Glutamatergic neuron (in vitro differentiated cells): ENCODE measurements around the gene CSHL1. TPM values are rescaled to one million over a fixed set of nuclear protein-coding genes. Genes with fewer than 3 reads are reported as not detected.

Experiments used
- DNase-seq: peaks from one replicate; pipeline ENCODE4 v3.0.0; 2022
- H3K27ac Mint-ChIP-seq: one replicate; pipeline ENCODE4 v1.8.0; 2020; ENCODE audit warnings: mild to moderate bottlenecking, mixed read lengths, inconsistent platforms; ENCODE audit not compliant: unreplicated experiment
- H3K27me3 Mint-ChIP-seq: one replicate; pipeline ENCODE4 v1.8.0; 2020; ENCODE audit warnings: mild to moderate bottlenecking, moderate library complexity, mixed read lengths, inconsistent platforms; ENCODE audit not compliant: unreplicated experiment
- H3K36me3 Mint-ChIP-seq: one replicate; pipeline ENCODE4 v1.8.0; 2020; ENCODE audit warnings: mild to moderate bottlenecking, mixed read lengths, inconsistent platforms; ENCODE audit not compliant: unreplicated experiment
- H3K4me1 Mint-ChIP-seq: one replicate; pipeline ENCODE4 v1.8.0; 2020; ENCODE audit warnings: mild to moderate bottlenecking, low read depth, mixed read lengths, inconsistent platforms; ENCODE audit not compliant: unreplicated experiment
- H3K4me3 Mint-ChIP-seq: one replicate; pipeline ENCODE4 v1.8.0; 2020; ENCODE audit warnings: mild to moderate bottlenecking, mixed read lengths, inconsistent platforms; ENCODE audit not compliant: unreplicated experiment
- H3K9me3 Mint-ChIP-seq: one replicate; pipeline ENCODE4 v1.8.0; 2020; ENCODE audit warnings: mild to moderate bottlenecking, moderate library complexity, mixed read lengths, inconsistent platforms; ENCODE audit not compliant: unreplicated experiment
- total RNA-seq: library from RNA; stranded (reverse); fragmentation: NEBNext Ultra II Directional; extraction: Animal tissue kit (Norgen Biotek cat#: 25700); gene quantifications from one replicate; pipeline ENCODE4 v1.2.1, GENCODE V29; 2021; ENCODE audit not compliant: unreplicated experiment
- TF ChIP-seq, protein P1 (sequence below): fragments of 200-600 bp; sonication (generic); IDR thresholded peaks from one replicate; pipeline ENCODE4 v1.5.0; 2021; ENCODE audit not compliant: partially characterized antibody, unreplicated experiment

The CSHL1 gene
- total RNA-seq, 1 donor from 2014 or later: not detected

DNA sequence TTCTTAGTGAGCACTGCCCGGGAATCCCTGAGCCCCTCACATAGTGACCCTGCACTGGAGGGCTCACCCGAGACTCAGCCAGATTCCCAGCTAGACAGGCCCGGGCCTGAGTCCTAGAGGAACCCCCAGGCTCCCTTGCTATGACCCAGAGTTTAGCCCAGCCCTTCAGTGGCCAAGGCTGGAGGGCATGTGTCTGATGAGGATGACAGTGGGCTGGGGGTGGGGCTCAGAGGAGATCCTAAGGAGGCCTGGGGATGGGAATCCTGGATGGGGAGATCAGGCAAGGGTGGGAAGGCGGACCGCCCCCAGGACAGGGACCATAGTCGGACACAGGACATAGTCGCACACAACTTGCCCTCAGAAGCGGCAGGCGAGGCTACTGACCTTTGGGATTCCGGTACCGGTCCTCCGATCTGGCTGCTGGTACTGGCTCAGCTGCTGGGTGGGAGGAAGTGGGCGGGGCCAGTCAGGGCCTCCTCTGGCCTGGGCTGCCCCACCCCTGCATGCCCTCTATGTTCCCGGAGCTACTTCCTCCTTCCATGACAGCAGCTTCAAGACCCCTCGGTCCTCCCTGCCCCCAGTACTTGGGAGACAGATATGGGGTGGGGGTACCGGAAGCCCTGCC, 20.0 kb upstream of the CSHL1 start:
- H3K27me3 Mint-ChIP-seq: no peaks in the 10 kb centered on the region
- H3K36me3 Mint-ChIP-seq: no peaks in the 10 kb centered on the region
- peaks cover 2% of the 10 kb centered on the region for H3K4me1 Mint-ChIP-seq
- H3K9me3 Mint-ChIP-seq: peaks cover 4% of the 10 kb centered on the region
- TF ChIP-seq, protein P1, sequence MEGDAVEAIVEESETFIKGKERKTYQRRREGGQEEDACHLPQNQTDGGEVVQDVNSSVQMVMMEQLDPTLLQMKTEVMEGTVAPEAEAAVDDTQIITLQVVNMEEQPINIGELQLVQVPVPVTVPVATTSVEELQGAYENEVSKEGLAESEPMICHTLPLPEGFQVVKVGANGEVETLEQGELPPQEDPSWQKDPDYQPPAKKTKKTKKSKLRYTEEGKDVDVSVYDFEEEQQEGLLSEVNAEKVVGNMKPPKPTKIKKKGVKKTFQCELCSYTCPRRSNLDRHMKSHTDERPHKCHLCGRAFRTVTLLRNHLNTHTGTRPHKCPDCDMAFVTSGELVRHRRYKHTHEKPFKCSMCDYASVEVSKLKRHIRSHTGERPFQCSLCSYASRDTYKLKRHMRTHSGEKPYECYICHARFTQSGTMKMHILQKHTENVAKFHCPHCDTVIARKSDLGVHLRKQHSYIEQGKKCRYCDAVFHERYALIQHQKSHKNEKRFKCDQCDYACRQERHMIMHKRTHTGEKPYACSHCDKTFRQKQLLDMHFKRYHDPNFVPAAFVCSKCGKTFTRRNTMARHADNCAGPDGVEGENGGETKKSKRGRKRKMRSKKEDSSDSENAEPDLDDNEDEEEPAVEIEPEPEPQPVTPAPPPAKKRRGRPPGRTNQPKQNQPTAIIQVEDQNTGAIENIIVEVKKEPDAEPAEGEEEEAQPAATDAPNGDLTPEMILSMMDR: no peak
- no peak for DNase-seq
- no peak overlapping the region for H3K27ac Mint-ChIP-seq
- no peak overlapping the region for H3K4me3 Mint-ChIP-seq

DNA sequence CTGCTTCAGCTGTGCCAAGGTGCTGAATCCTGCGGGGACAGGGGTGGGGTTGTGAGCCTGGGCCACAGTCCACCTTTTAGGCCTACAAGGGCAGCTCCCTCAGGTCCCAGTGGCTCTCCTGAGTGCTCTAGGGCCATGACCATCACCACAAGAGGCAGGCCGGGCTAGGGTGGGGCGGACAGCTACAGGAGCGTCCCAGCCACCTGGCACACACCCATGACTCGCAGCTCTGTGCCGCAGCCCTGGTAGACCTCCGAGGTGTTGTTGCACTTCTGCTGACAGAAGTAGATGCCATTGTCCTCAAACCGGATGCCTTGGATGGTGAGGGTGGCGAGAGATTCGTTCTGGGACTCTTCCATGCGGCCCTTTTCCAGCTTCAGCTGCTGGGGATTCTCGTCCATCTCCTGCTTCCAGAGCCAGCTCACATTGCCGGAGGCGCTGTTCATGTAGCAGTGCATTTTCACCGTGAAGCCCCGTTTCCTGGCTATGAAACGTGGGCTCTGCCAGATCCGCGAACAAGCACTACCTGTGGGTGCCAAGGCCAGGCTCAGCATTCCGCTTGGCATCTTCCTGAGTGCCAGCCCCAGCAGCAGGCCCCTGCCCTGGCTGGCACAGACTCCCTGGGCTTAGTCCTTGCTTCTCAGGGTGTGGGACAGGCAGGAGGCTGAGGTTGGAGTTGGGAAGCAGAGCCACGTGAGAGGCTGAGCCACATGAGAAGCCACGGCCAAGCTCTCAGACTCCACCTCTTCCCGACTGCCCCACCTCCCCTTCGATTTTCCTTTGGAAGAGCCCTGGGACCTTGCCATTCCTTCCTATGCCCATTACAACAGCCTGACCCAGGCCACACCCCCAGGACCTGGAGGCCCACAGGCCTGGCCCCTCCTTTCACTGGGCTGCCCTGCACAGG, 19.1 kb upstream of the CSHL1 start:
- Mint-ChIP-seq H3K27me3 (no peaks in the 10 kb centered on the region), H3K36me3 (no peaks in the 10 kb centered on the region), H3K4me1 (peaks cover 2% of the 10 kb centered on the region), H3K4me3 (no peak overlapping the region), H3K27ac (no peak overlapping the region), H3K9me3 (peaks cover 4% of the 10 kb centered on the region)
- DNase-seq: no peak
- TF ChIP-seq, protein P1: no peak

DNA sequence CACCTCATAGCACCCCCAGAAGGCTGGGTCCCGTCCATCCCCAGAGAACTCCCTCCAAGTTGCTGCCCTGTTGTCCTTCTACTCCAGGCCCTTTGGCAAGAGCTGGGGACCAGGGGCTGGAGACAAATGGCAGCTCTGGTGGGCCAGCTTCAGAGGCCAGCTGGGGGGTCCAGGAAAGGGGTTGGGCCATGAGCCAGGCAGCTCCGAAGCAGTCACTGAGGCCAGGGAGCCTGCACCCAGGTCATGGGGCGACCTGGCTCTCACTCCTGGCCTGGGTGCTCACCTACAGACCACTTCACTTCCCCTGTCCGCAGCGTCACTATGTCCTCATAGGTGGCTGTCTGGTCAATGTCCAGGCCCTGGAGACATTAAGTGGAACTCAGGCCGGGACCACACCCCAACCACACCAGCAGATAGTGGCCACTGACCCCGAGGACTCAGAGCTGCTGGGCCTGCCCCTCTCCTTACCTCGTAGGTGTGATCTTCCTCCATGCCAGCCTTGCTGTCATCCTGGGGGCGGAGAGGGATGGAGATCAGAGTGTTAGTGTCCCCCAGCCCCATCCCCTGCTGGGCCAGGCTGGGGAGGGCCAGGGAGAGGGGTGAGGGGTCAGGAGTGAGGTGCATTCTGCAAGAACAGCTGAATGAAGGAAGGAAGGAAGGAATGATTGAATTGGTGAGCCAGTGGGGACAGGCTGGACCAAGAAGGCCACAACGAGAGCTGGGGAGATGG, 18.1 kb upstream of the CSHL1 start:
- TF ChIP-seq, protein P1: no peak
- Mint-ChIP-seq H3K36me3 (no peaks in the 10 kb centered on the region), H3K9me3 (peaks cover 4% of the 10 kb centered on the region), H3K27ac (no peak overlapping the region), H3K4me1 (peaks cover 2% of the 10 kb centered on the region), H3K4me3 (no peak overlapping the region), H3K27me3 (no peaks in the 10 kb centered on the region)
- no peak for DNase-seq

DNA sequence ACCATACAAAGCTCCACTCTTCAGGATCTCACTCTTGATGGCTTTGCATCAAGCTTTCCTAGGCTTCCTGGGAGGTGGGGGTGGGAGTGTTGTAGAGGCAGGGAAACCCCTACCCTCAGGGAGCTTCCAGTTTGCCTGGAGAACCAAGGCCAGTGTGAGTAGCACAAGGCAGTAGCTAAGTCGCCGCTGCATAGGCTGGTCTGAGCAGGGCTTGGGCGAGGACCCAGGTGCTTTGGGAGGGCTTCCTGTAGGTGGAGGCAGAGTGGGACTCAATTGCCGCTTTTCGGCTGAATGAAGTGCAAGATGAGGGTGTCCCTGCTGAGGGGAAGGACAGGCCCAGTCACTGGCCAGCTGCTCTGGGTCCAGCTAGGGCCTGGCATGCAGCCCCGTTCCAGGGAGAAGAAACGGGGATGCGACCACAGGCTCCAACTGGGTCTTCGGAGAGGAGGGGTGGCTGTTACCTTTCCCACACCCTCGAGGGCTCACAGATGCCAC, 17.2 kb upstream of the CSHL1 start:
- no peak overlapping the region for H3K27ac Mint-ChIP-seq

More for the DNA sequence above, 17.2 kb upstream of the CSHL1 start:
- Mint-ChIP-seq H3K4me3 (no peak overlapping the region), H3K36me3 (no peaks in the 10 kb centered on the region), H3K9me3 (peaks cover 4% of the 10 kb centered on the region), H3K4me1 (peaks cover 2% of the 10 kb centered on the region), H3K27me3 (peaks cover under 1% of the 10 kb centered on the region)
- DNase-seq: no peak
- TF ChIP-seq, protein P1: no peak
